Measurements from ENCODE around the gene KCNF1.

DNA sequence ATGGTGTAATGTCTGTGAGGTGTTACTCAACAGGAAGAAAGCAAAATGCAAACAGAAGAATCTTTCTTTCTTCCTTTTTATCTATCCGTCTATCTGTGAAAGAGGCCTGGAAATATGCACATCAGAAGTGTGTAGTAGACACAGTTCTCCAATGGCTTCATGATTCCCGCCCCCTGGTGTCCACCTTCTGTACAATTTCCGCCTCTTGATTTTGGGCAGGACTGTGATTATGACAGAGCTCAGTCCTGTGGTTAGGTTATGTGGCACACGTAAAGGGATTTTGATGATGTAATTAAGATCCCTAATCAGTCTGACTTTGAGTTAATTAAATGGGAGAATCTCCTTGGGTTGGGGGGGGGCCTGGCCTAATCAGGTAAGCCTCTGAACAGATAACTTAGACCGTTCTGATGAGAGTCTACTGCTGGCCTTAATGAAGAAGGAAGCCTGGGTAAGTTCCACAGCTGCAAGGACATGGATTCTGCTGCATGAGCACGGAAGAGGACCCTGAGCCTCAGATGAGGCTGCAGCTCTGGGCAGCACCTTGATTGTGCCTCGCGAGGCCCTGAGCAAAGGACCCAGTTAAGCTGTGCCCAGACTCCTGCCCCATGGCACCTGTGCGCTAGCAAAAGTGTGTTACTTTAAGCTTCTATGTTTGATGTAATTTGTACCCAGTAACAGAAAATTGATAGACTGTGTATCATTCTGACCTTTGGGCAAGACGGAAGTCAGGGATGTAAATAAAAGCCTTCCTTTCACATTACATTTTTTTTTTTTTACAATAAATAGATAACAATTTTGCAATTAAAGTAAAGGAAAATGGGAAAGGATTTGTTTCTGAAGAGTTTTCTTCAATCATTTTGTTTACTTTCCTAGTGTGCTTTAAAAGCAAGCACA, 11.3 kb upstream of the KCNF1 start:
- TF ChIP-seq, protein P1, sequence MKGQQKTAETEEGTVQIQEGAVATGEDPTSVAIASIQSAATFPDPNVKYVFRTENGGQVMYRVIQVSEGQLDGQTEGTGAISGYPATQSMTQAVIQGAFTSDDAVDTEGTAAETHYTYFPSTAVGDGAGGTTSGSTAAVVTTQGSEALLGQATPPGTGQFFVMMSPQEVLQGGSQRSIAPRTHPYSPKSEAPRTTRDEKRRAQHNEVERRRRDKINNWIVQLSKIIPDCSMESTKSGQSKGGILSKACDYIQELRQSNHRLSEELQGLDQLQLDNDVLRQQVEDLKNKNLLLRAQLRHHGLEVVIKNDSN (IDR thresholded peaks at IDR 0.05; ENCODE audit: borderline replicate concordance, extremely low read length, insufficient read depth, low read depth, low read length): no peak
- no peak for TF ChIP-seq EGR1 (IDR thresholded peaks at IDR 0.05; ENCODE audit: borderline replicate concordance in 1 of 2, low read depth in 2 of 2, low read length in 2 of 2)
- TF ChIP-seq, protein P2, sequence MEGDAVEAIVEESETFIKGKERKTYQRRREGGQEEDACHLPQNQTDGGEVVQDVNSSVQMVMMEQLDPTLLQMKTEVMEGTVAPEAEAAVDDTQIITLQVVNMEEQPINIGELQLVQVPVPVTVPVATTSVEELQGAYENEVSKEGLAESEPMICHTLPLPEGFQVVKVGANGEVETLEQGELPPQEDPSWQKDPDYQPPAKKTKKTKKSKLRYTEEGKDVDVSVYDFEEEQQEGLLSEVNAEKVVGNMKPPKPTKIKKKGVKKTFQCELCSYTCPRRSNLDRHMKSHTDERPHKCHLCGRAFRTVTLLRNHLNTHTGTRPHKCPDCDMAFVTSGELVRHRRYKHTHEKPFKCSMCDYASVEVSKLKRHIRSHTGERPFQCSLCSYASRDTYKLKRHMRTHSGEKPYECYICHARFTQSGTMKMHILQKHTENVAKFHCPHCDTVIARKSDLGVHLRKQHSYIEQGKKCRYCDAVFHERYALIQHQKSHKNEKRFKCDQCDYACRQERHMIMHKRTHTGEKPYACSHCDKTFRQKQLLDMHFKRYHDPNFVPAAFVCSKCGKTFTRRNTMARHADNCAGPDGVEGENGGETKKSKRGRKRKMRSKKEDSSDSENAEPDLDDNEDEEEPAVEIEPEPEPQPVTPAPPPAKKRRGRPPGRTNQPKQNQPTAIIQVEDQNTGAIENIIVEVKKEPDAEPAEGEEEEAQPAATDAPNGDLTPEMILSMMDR (IDR thresholded peaks at IDR 0.05 in 2 of 3, conservative IDR thresholded peaks at IDR 0.05 in 1 of 3; ENCODE audit: control insufficient read depth in 2 of 3, extremely low read depth in 1 of 3, insufficient read depth in 1 of 3, low read depth in 3 of 3, low read length in 3 of 3): peak; percentile 39 to 49 (median 40); a peak in 5 of 6 replicates
- 0 out of 2 replicates have a peak, but pooled peaks have one; percentile 37 for TF ChIP-seq YY1 (IDR thresholded peaks at IDR 0.05; ENCODE audit: low read depth, low read length)
- TF ChIP-seq CHD2 (IDR thresholded peaks at IDR 0.05; ENCODE audit: borderline replicate concordance, low read depth, low read length): no peak
- no peak for TF ChIP-seq TCF12 (IDR thresholded peaks at IDR 0.05; ENCODE audit: low read depth, low read length)
- TF ChIP-seq, protein P3, sequence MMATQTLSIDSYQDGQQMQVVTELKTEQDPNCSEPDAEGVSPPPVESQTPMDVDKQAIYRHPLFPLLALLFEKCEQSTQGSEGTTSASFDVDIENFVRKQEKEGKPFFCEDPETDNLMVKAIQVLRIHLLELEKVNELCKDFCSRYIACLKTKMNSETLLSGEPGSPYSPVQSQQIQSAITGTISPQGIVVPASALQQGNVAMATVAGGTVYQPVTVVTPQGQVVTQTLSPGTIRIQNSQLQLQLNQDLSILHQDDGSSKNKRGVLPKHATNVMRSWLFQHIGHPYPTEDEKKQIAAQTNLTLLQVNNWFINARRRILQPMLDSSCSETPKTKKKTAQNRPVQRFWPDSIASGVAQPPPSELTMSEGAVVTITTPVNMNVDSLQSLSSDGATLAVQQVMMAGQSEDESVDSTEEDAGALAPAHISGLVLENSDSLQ (IDR thresholded peaks at IDR 0.05): no peak
- TF ChIP-seq MYC (IDR thresholded peaks at IDR 0.05; ENCODE audit: insufficient read depth, insufficient read length, insufficient replicate concordance, low read length, severe bottlenecking): no peak
- TF ChIP-seq HDAC6 (IDR thresholded peaks at IDR 0.05; ENCODE audit: unreplicated experiment): no peak
